Breast epithelium (tissue), 4 donors: ENCODE results near the gene BRD3. TPM values are rescaled to one million over a fixed set of nuclear protein-coding genes. Genes with fewer than 3 reads are reported as not detected.

Source experiments
- DNase-seq, 2 donors: peaks; one replicate each; pipeline ENCODE4 v3.0.0-alpha.2; 2019; ENCODE audit warnings: low spot score in 2 of 2
- H3K27ac ChIP-seq, 2 donors: fragments of 200-600 bp; sonication (generic) in 1 of 2; one replicate each; pipeline ENCODE4 v1.5.1; 2016 to 2019; ENCODE audit warnings: mild to moderate bottlenecking in 1 of 2
- H3K27me3 ChIP-seq, 2 donors: fragments of 200-600 bp; sonication (generic) in 1 of 2; one replicate each; pipeline versions ENCODE4 v1.5.1 to v1.6.0; 2017 to 2019; ENCODE audit warnings: control low read depth in 1 of 2, mild to moderate bottlenecking in 1 of 2
- H3K36me3 ChIP-seq: fragments of 200-600 bp; one replicate; pipeline ENCODE4 v1.5.1; 2019
- H3K4me1 ChIP-seq, 2 donors: fragments of 200-600 bp; sonication (generic); one replicate each; pipeline ENCODE4 v1.5.1; 2016 to 2019; ENCODE audit warnings: control low read depth in 1 of 2
- H3K4me3 ChIP-seq, 3 donors: fragments of 200-600 bp; sonication (generic); 1 replicate in 2 of 3; 2 replicates in 1 of 3; pipeline ENCODE4 v1.5.1; 2016 to 2019; ENCODE audit warnings: mild to moderate bottlenecking in 3 of 3, moderate library complexity in 2 of 3
- H3K9me3 ChIP-seq, 2 donors: fragments of 200-600 bp; sonication (generic) in 1 of 2; one replicate each; pipeline ENCODE4 v1.5.1; 2016 to 2019; ENCODE audit warnings: control low read depth in 1 of 2
- CTCF ChIP-seq, 3 donors: fragments of 450-650 bp; IDR thresholded peaks; one replicate each; pipeline ENCODE4 v1.5.1; 2016 to 2017; ENCODE audit warnings: antibody characterized with exemption in 3 of 3, mild to moderate bottlenecking in 3 of 3, moderate library complexity in 3 of 3
- POLR2A ChIP-seq: fragments of 450-650 bp; IDR thresholded peaks from one replicate; pipeline ENCODE4 v1.6.1; 2016; ENCODE audit warnings: antibody characterized with exemption, mild to moderate bottlenecking, moderate library complexity
- POLR2AphosphoS5 ChIP-seq, 3 donors: sonication (generic); formaldehyde crosslinking; IDR thresholded peaks; one replicate each; pipeline ENCODE4 v1.6.1; 2017; ENCODE audit warnings: antibody characterized with exemption in 3 of 3
- intact Hi-C: fragments of 100-400 bp; cut with DNase I; formaldehyde crosslinking; loops from one replicate; pipeline ENCODE4 v1.15.1; 2023; ENCODE audit warnings: low total_unique reads
- total RNA-seq, 3 donors: library from RNA; depleted of rRNA; stranded (reverse); fragments of >200 nt; gene quantifications; one replicate each; pipeline ENCODE4 v1.1.0, GENCODE V29; 2016

The BRD3 gene
- total RNA-seq, 3 donors from 2014 or later, result 21.6 to 26.2 (median 24.6) TPM

GRCh38 chr9:134049236-134049635 is 18.6 kb downstream of the BRD3 start:
- intact Hi-C loops, result no loop called here
- Histone ChIP-seq H3K36me3 (peaks cover 8% of the 10 kb centered on the region), H3K9me3 (no peaks in the 10 kb centered on the region), H3K4me3 (no peak overlapping the region), H3K27me3 (no peaks in the 10 kb centered on the region), H3K27ac (no peak overlapping the region), H3K4me1 (peaks cover 0 to 5% of the 10 kb centered on the region in 2 donors)
- DNase-seq, result peak in 1 of 2 donors; percentile 49
- TF ChIP-seq POLR2A, result no peak

GRCh38 chr9:134048582-134048968 is 19.3 kb downstream of the BRD3 start:
- Histone ChIP-seq H3K36me3 (peaks cover 8% of the 10 kb centered on the region), H3K4me3 (no peak overlapping the region), H3K9me3 (no peaks in the 10 kb centered on the region), H3K4me1 (peaks cover 0 to 5% of the 10 kb centered on the region in 2 donors), H3K27me3 (no peaks in the 10 kb centered on the region), H3K27ac (no peak overlapping the region)
- intact Hi-C loops, result no loop called here
- no peak for DNase-seq
- TF ChIP-seq POLR2A, result no peak
- TF ChIP-seq POLR2AphosphoS5 (IDR thresholded peaks at IDR 0.05), result no peak
- TF ChIP-seq CTCF (IDR thresholded peaks at IDR 0.05), result no peak

GRCh38 chr9:134047868-134048581 is 19.8 kb downstream of the BRD3 start:
- no peak for TF ChIP-seq POLR2A
- no peak for TF ChIP-seq CTCF (IDR thresholded peaks at IDR 0.05)
- Histone ChIP-seq H3K27me3 (no peaks in the 10 kb centered on the region), H3K36me3 (peaks cover 6% of the 10 kb centered on the region), H3K27ac (no peak overlapping the region), H3K4me3 (no peak overlapping the region), H3K4me1 (peaks cover 0 to 5% of the 10 kb centered on the region in 2 donors), H3K9me3 (no peaks in the 10 kb centered on the region)
- DNase-seq, result no peak
- intact Hi-C loops, result no loop called here

GRCh38 chr9:134046894-134047681 is 20.7 kb downstream of the BRD3 start:
- H3K9me3 ChIP-seq, result no peaks in the 10 kb centered on the region
- TF ChIP-seq POLR2A (no peak), CTCF (IDR thresholded peaks at IDR 0.05) (no peak), POLR2AphosphoS5 (IDR thresholded peaks at IDR 0.05) (no peak)
- no peaks in the 10 kb centered on the region for H3K36me3 ChIP-seq
- H3K27ac ChIP-seq, result peak overlapping the region in 1 of 2 donors; percentile 5
- H3K4me3 ChIP-seq, result no peak overlapping the region
- peak in 1 of 2 donors; percentile 44 for DNase-seq
- H3K4me1 ChIP-seq, result peaks cover 0 to 5% of the 10 kb centered on the region in 2 donors
- intact Hi-C loops, result no loop called here
- H3K27me3 ChIP-seq, result no peaks in the 10 kb centered on the region

DNA sequence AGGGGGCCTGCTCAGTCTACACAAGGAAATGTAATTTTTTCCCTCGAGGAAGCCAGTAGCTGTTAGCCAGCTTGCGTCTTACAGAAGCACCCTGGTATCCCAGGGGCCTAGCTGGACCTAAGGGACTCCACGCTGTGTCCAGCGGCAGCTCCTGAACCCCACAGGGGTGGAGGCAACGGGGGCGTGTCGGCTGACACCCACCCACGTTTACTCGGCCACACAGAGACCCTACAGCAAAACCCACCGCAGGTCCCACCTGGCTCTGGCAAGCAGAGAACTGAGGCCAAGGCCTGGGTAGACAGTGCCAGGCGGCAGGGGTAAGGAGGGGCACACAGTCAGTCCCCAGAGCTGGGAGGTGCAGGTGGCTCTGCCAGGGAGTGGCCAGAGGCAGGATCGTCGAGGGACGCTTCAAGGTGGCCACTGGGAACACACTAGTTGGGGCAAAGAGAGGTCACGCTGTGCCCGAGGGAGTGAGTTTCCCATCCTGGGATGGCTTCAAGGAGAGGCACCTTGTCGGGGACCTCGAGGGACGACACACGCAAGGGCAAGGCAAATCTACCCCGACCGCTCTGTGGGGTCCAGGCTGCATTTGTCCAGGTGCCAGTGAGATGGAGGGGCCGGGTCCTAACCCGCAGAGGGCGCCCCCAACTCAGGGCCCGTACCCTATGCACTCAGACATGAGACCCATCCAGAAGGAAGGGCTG is 21.8 kb downstream of the BRD3 start:
- Histone ChIP-seq H3K36me3 (no peaks in the 10 kb centered on the region), H3K27me3 (no peaks in the 10 kb centered on the region), H3K4me1 (peaks cover 0 to 5% of the 10 kb centered on the region in 2 donors), H3K27ac (no peak overlapping the region), H3K4me3 (no peak overlapping the region), H3K9me3 (no peaks in the 10 kb centered on the region)
- TF ChIP-seq POLR2A (no peak), POLR2AphosphoS5 (IDR thresholded peaks at IDR 0.05) (no peak), CTCF (IDR thresholded peaks at IDR 0.05) (no peak)
- intact Hi-C loops, result no loop called here
- no peak for DNase-seq
